ENCODE results near the gene SLC20A1.
"Not testable (repeated sequence)": the region's sequence is repeated elsewhere in the genome, so short reads cannot be mapped to it uniquely, and the experiment has no call there.

SLC20A1 gene

DNA sequence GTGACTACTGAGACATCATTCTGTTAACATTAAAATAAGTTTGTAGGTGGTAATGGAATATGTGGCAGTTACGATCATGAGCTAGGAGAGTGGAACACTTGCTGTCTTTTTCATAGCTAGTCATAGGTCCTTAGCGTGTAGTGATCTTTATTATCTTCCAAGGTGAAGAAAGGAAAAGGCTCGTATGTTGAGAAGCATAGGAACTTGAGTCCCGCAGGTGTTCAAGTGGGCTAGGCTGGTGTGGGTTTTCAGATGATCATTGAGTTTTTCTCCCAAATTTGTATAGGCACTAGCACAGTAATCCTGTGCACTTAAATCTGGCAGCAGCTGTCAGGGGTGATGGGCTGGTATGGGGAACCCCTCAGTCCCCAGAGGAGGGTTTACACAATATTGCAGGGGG lies 10.9 kb downstream of the SLC20A1 start:
- no peak for DNase-seq

DNA sequence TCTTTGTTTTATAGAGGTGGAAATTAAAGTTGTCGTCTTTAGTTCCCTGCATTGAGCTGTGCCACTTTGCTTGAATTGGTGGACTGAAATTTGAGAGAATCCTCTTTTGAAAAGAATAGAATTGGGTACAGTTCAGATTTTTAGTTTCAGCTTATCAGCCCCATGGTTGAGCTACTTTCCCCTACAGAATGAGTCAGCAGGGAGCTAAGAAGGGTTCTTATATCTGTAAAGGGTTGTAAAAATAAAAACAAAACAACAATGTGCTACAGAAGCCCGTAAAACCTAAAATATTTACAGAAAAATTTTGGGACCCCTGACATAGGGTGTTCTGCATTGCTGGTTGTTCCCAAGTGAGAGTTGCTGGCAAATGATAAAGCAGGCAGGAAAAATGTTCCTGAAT lies 12.6 kb downstream of the SLC20A1 start:
- DNase-seq, result no peak

DNA sequence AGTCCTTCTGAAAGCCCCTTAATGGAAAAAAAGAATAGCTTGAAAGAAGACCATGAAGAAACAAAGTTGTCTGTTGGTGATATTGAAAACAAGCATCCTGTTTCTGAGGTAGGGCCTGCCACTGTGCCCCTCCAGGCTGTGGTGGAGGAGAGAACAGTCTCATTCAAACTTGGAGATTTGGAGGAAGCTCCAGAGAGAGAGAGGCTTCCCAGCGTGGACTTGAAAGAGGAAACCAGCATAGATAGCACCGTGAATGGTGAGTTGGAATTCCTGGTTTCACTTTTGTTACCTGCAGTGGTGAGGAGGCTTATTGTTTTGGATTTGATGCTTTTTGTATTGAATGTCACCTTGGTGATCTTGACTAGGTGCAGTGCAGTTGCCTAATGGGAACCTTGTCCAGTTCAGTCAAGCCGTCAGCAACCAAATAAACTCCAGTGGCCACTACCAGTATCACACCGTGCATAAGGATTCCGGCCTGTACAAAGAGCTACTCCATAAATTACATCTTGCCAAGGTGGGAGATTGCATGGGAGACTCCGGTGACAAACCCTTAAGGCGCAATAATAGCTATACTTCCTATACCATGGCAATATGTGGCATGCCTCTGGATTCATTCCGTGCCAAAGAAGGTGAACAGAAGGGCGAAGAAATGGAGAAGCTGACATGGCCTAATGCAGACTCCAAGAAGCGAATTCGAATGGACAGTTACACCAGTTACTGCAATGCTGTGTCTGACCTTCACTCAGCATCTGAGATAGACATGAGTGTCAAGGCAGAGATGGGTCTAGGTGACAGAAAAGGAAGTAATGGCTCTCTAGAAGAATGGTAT lies 13.3 kb downstream of the SLC20A1 start:
- DNase-seq, result no peak

DNA sequence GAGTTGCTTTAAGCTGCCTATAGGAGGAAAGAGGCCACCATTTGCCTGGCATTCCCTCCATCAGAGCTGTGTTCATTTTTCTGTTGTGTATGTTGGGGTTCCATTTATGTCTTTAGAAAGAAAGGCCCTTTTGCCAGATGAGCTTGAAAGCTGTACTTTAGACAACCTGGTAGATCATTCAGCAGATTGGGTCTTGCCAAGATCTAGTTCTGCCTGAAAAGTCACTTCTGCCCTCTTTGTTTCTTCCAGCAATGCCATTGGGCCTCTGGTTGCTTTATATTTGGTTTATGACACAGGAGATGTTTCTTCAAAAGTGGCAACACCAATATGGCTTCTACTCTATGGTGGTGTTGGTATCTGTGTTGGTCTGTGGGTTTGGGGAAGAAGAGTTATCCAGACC lies 14.4 kb downstream of the SLC20A1 start:
- no peak for DNase-seq

DNA sequence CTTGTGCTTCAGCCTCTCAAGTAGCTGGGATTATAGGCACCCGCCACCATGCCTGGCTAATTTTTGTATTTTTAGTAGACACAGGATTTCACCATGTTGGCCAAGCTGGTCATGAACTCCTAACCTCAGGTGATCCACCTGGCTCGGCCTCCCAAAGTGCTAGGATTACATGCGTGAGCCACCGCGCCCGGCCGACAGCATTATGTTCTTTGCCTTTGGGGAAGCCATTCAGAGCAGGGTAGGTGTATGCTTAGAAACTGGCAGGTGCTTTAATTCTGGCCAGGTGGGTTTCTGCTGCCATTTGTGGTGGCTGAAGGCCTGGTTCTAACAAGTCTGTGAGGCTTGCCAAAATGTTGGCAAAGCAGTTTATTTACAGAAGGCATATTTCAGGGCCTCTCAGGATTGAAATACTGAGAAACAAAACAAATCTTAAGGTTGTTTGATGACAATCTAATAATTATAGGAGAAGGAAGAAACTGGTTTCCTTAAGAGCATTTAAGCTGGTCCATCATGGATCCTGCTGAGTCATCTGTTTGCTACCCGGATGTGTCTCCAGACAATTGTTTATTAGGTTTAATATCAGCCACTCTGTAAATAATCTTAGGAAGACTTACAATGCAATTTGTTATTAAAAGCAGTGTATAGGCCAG lies 16.0 kb downstream of the SLC20A1 start:
- DNase-seq, result peak; percentile 36

DNA sequence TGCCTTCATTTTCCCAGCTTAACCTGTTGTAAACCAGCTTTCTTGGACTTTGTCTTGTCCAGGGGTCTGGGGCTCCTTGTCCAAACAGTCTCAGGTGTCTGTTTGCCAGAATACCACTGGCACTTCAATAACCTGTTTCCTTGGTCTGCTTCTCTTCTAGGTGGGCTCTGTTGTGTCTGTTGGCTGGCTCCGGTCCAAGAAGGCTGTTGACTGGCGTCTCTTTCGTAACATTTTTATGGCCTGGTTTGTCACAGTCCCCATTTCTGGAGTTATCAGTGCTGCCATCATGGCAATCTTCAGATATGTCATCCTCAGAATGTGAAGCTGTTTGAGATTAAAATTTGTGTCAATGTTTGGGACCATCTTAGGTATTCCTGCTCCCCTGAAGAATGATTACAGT lies 17.0 kb downstream of the SLC20A1 start:
- no peak for DNase-seq

DNA sequence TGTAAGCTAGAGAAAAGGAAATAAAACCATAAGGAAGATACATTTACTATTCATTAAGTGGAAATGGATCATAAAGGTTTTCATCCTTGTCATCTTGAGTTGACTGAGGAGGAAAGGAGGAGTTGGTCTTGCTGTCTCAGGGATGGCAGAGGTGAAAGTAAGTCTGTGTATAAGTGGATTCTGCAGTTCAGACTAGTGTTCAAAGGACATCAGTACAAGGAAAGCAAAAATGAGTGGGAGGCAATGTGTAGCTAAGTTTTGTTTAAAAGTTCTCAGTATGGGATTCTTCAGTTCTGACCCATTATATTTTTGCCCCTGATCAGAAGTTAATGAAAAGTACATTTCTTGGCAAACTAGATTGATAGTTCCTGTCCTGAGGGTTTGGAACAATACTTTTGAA lies 18.9 kb downstream of the SLC20A1 start:
- no peak for DNase-seq

DNA sequence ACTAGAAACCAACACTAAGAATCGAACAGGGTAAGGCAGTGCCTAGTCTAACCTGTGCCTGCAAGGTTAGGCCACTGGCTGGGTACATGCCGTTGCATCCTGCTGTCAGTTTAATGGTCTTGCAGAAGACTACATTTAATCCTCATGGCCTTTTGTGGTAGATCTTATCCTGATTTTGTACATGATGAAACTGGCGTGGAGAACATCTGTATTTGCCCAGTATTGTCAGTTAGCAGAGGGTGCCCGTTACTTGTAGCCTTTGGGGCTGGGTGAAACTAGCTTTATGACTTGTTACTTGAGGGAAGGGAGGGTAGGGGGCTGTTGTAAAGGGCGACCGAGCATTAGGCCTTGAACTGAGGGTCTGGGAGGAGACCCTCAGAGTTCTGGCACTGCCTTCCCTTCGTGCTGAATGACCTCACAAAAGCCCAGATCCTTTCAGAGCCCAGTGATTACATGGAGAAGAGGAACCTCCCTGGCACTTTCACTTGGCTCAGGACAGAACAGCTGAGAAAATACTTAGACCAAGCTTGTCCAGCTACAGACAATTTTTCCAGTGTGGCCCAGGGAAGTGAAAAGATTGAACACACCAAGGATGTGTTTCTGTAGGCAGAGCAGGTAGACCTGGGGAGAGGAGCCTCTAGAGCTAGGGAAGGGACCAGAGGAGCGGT lies 19.5 kb downstream of the SLC20A1 start:
- DNase-seq, result no peak

DNA sequence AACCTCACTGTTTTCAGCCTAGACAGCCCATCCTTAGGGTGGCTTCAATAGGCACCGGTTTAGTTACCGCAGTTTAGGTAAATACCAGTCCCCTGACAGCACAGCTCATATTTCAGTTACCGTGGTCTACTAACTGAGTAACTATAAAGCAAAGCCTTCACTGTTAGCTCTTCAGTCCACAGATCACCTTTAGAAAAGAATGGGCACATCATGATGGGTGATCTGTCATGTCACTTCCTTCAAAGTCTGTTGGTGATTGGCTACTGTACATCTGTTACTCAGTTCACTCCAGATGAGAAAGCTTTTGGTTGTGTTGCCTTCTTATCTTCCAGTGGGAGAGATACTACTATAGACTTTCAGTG lies 21.0 kb downstream of the SLC20A1 start:
- DNase-seq, result no peak

DNA sequence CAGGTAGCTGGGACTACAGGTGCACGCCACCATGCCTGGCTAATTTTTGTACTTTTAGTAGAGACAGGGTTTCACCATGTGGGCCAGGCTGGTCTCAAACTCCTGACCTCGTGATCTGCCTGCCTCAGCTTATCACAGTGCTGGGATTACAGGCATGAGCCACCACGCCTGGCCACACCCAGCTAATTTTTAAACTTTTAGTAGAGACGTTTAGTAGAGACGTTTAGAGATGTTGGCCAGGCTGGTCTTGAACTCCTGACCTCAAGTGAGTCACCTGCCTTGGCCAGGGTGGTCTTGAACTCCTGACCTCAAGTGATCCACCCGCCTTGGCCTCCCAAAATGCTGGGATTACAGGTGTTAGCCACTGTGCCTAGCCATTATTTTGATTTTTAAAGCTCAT lies 21.8 kb downstream of the SLC20A1 start:
- DNase-seq, result not testable (repeated sequence)

DNA sequence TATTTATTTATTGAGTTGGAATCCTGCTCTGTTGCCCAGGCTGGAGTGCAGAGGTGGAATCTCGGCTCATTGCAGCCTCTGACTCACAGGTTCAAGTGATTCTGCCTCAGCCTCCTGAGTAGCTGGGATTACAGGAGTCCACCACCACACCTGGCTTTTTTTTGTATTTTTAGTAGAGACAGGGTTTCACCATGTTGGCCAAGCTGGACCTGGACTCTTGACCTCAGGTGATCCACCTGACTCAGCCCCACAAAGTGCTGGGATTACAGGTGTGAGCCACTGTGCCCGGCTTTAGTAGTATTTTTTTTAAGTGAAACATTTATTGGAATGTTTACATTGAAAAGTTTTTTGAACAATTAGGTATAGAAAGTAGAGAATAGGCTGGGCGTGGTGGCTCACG lies 23.9 kb downstream of the SLC20A1 start:
- DNase-seq, result no peak

DNA sequence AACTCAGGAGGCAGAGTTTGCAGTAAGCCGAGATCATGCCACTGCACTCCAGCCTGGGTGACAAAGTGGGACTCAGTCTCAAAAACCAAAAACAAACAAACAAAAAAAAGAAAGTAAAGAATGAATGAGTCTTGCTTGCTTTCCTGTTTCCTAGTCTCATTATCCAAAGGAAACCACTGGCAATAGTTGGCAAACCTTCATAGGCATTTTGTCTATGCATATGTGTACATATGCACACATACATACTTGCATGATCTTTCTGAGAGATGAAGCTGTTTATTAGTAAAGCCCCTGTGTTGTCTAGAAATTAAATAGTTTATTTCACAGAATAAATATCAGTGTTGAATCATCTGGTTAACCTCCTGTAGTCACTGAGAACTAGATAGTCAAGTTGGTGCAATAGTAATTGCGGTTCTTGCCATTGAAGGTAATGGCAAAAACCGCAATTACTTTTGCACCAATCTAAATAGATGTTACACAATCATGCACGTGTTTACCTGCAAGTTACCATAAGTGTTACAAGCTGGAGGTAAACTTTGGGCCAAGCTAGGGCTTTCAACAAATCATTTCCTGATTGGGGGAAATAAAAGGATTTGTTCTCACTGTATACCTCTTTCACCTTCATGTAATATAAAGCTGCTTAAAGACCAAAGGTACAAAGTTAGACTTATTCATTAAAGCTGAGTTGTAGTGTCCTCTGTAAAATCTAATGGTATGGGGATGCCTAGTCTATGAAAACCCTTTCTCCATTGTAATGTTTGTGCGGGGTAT lies 24.7 kb downstream of the SLC20A1 start:
- DNase-seq, result no peak

DNA sequence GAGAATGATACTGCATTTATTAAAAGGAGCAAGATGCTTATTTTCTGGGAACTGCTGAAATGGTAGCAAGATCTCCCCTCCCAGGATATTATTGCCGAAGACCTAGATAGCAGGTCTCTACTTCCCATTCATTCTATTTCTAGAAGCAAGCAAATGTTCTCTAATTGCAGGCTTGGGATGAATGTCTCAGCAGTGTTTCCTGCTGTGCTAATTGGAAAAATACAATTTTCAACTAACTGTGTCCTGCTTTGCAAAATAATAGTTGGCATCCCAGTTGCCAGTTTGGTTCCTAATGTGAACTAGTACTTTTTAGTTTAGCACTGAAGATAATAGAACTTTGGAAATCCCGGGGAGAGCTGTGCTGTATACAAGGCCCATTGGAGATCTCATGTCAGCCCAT lies 26.1 kb downstream of the SLC20A1 start:
- DNase-seq, result peak; percentile 89

DNA sequence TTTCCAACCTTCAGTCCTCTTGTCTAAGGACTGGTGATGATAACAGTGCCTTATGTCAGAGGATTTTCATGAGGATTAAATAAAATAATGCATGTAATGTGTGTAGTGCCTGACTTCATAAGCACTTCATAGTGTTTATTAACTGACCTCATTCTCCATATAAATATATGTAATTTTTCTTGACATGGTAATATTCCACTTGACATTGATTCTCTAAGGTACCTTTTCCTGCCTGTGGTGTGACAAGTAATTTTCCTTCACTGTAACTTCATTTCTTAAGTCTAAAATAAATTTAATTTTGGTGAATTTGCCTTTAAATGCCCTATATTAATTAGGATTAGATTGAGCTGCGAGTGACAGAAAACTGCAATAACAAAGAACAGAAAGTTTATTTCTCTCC lies 27.3 kb downstream of the SLC20A1 start:
- no peak for DNase-seq

DNA sequence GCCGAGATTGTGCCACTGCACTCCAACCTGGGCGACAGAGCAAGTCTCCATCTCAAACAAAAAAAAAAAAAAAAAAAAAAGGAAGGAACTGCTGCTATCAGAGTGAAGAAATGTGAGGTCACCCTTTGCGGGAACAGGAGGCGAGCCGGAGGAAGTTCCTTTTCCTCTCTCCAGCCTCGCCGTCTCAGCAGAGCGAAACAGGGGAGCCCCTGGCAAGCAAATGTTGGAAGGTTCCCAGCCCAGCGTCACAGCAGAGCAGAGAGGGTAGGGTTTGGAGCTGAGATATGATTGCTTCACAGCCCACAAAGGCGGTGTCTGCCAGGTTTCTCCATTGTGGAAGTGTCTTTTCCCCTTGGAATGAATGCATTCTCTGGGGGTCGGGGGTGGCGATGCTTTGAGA lies 28.5 kb downstream of the SLC20A1 start:
- DNase-seq, result no peak

DNA sequence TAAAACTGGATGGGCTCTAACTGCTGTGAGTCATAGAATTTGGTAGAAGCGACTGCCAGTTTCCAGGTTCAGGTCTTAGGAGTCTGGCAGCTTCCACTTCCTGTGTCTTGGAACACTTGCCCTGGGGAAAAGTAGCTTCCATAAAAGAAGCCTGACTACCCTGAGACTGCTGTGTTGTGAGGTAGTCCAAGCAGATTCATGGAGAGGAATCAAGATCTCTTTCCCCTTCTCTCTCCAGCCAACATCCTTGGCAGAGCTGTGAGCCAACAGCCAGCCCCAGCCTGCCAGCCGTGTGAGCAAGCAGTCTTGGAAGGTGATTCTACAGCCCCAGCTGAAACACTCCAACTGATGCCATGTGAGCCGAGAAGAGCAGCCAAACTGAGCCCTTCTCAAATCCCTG lies 33.7 kb downstream of the SLC20A1 start:
- DNase-seq, result no peak

DNA sequence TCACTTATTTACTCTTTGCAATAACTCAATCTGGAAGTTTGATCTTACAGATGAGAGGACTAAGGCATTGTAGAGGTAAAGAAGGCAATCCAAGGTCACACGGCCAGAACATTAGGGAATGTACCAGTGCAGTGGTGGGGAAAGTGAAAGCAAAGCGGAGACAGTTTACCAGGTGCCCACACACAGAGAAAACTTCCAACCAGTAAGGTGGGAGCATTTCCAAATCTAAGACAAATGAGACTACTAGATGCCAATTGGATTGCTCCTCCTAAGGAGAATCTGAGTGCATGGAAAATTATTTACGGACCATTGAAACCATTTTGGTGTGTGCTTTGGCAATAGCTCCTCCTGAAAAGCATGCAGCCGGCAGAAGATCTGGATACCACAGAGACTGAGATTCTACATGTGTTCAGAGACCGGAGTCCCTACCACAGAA lies 34.9 kb downstream of the SLC20A1 start:
- no peak for DNase-seq

DNA sequence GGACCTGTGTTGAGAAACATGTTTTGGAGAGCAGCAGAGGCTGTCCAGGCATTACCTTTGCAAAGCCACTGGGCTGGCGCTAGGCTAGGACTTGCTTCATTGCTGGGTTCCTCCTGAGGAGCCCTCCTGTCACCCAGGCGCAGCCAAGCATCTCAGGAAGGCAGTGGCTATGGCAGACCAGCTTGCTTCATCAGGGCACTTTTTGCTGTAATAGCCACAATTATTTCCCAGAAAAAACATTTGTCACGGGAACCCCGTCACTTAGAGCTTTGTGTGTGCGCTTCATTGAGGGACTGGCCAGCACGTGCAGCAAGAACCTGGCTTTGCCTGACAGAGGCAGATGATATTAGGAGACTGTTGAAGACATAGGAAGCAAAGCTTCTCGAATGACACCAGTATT lies 36.4 kb downstream of the SLC20A1 start:
- no peak for DNase-seq

DNA sequence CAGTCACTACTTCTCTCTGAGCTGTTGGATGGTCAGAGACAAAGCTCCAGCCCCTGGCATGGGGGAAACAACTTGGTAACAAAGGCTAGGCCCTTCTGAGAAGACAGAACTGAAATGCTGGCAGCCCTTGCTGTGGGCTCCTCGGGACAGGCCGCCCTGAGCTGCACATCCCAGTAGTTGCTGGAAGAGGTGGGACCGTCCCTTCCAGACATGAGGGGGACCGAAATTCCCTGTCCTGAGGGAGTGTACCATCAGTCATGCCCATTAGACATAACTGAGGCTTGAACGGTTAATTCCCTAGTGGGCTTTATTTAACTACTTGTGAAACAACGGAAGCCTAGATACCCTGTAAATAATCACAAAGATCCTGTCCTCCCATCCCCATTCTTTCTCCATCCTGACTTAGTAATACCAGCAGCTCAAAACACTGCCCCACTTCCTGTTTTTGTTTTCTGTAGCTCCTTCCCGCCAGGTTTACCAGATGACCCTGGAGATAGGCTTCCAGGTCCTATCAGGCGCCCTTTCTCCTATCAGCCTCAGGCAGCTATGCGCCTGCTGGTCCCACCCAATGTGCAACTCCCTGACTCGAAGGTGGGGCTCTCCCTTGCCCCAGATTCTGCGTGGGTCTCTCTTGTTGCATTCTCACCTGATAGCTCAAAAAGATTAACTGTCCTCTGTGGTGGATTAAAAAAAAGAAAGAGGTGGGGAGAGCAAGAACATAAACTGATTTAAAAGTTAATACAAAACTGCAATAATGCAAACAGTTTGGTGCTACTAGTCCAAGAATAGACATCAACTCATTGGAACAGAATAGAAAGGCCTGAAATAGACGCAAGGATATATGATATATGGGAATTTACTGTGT lies 38.0 kb downstream of the SLC20A1 start:
- no peak for DNase-seq

DNA sequence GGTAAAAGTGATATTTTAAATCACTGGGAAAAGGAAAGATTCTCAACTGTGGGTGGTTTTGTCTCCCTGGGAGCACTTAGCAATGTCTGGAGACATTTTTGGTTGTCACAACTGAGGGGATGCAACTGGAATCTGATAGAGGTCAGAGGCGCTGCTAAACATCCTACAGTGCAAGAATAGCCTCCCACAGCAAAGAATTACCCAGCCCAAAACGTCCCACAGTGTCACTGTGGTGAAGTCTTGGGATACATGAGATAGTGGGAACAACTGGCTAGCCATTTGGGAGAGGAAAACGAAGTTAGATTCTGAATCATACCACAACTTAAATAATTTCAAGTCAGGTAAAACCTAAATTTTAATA lies 38.7 kb downstream of the SLC20A1 start:
- DNase-seq, result no peak

DNA sequence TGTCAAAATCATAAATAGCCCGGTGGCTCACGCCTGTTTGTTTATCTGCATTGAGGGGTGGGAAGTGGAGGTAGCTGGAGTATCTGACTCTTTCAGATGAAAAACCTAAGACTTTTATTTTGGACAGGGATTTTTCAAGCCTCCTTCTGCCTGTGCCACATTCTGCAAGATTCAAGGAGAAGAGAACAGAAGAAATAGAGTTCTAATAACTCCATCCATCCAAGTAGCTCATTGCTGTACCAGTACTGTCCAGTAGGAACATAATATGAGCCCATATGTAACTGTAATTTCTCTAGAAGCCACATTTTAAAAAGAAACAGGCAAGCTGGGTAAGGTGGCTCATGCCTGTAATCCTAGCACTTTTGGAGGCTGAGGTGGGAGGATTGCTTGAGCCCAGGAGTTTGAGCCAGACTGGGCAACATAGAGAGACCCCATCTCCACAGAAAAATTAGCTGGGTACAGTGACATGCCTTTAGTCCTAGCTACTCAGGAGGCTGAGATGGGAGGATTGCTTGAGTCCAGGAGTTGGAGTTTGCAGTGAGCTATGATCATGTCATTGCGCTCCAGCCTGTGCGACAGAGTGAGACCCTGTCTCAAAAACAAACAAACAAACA lies 39.6 kb downstream of the SLC20A1 start:
- no peak for DNase-seq
